Left lobe of liver (tissue), 2 donors: Measurements from ENCODE around the gene ARAP1. TPM values are rescaled to one million over a fixed set of nuclear protein-coding genes. Genes with fewer than 3 reads are reported as not detected.

Source experiments
- ATAC-seq: fragments of 200-7000 bp; cut with Tn5 transposase; one replicate; pipeline ENCODE4 v1.9.1; 2020; ENCODE audit warnings: mild to moderate bottlenecking, moderate library complexity
- DNase-seq: peaks from one replicate; pipeline ENCODE4 v3.0.0-alpha.2; 2020; ENCODE audit warnings: low spot score
- total RNA-seq: library from RNA; stranded (reverse); gene quantifications from one replicate; pipeline ENCODE4 v1.2.1, GENCODE V29; 2021
- donor health status: DM: no; HTN: no; CAD: no; lungs with moderate emphysema.
- donor health status: DM: no; HTN: yes; CAD: no.

The ARAP1 gene
- total RNA-seq, 1 donor from 2014 or later, result 37.5 TPM

DNA sequence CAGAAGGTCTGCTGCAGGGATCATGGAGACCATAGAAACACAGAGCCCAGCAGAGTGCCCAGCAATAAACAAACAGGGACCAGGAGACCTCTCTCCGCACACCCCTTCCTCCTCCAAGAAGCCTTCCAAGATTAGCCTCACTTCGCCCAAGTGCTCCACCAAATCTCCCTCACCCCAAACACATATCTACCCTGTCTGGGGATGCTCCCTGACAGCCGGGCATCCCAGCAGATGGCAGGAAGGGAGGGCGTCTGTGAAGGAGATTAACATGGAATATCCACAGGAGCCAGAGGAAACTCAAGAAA lies 26.5 kb downstream of the ARAP1 start:
- ATAC-seq (no peak), DNase-seq (no peak)

- ATAC-seq, result peak; percentile 45
- DNase-seq, result peak; percentile 72
These were observed 27.1 kb downstream of the ARAP1 start for GRCh38 chr11:72724851-72725723.

DNA sequence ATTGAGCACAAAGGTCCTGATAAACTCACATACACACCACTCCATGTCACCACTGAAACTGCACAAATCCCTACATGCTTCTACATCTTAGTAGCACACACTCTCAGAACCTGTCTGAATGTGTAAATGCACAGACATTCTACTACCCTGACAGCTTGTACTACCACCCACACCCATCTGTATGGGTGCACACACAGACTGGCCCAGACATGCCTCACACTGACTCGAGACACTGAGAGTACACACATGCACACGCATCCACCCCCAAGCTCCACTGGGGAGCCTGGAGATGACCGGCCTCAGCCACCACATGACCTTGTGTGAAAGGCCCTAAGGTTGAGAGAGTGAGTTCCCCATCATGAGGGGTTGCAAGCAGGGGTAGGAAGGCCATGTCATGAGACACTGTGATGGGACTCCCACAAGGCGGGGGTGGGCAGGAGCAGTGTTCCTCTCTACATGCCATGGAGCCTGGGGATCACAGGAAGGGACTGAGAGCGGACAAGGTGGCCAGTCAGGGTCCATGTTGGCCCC lies 28.1 kb downstream of the ARAP1 start:
- no peak for ATAC-seq
- no peak for DNase-seq

- DNase-seq (no peak), ATAC-seq (no peak)
These were observed 28.7 kb downstream of the ARAP1 start for GRCh38 chr11:72723508-72723907.

- peak; percentile 92 for DNase-seq
- ATAC-seq, result peak; percentile 81
These were observed 30.0 kb downstream of the ARAP1 start for GRCh38 chr11:72722050-72722748.

- peak; percentile 59 for ATAC-seq
- no peak for DNase-seq
These were observed 30.5 kb downstream of the ARAP1 start for GRCh38 chr11:72721689-72722049.

GRCh38 chr11:72721276-72721675 lies 30.9 kb downstream of the ARAP1 start:
- DNase-seq (no peak), ATAC-seq (no peak)

GRCh38 chr11:72720784-72721183 lies 31.4 kb downstream of the ARAP1 start:
- ATAC-seq (peak; percentile 0), DNase-seq (no peak)

GRCh38 chr11:72720047-72720446 lies 32.2 kb downstream of the ARAP1 start:
- ATAC-seq, result no peak
- DNase-seq, result no peak

GRCh38 chr11:72719551-72719950 lies 32.7 kb downstream of the ARAP1 start:
- no peak for ATAC-seq
- no peak for DNase-seq

- peak; percentile 67 for DNase-seq
- peak; percentile 31 for ATAC-seq
These were observed 33.1 kb downstream of the ARAP1 start for GRCh38 chr11:72719144-72719543.

DNA sequence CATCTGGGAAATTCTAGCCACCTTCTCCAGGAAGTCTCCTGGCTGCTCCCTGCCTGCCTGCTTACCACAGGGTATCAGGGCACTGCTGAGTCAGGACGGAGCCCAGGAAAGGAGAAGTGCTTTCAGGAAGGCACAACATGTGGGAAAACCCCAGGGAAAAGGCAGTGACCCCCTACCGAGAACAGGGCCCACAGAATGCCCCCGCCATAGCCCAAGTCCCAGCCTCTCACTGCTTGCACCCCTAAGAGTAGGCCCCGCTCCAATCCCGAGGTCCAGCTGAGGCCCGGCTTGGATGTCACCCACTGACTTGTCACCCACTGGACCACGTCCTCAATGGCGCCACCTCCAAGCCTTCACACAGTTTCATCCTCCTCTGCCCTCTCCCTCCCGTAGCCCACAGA lies 34.1 kb downstream of the ARAP1 start:
- DNase-seq (no peak), ATAC-seq (no peak)

DNA sequence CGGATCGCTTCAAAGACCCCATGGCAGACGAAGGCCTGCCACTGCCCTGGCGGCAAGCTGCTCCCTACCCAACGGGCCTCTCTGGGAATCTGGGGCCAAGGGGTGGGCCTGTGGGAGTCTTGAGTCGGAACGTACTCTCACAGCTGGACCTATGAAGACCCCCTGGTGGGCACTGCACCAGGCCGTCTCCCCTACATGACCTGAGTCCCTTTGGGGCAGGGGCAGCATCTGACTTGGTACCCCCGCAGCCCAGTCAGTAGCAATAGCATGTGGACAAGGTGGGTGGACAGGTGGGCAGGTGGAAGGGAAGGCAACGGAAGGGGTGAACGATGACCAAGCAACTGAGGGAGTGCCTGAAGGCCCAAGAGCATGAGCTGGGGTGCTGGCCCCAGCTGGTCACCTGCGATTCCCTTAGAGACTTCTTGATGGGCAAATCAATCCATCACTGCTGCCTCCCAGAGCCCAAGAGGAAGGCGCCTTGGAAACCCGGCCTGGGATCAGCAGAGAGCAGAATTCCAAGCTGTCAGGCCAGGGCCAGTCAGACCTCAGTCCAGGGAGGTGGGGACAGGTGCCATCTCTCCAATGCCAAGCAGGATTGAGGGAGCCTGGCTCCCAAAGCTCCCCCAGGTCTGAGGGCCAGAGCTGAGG lies 35.3 kb downstream of the ARAP1 start:
- DNase-seq (no peak), ATAC-seq (no peak)

DNA sequence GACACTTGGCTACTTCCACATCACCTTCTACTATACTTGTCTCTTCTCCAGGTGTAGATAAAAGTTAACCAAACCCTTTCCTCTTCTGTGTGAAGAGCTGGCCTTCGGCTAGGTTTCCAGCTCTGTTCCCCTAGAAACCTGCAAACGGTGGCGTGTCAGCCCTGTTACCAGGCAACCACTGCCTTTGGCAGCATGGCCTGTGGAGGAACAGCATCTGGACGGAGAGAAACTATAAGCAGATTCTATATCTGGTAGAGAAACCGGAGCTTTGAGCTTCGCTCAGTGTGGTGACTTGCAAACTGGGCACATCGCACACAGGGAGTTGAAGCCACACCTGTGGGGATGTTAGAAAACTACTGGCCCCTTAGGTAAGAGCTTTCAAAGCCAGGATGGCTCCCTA lies 35.9 kb downstream of the ARAP1 start:
- DNase-seq (no peak), ATAC-seq (no peak)

- DNase-seq (no peak), ATAC-seq (no peak)
These were observed 39.4 kb downstream of the ARAP1 start for GRCh38 chr11:72712841-72713240.

GRCh38 chr11:72712168-72712751 lies 39.9 kb downstream of the ARAP1 start:
- ATAC-seq (peak; percentile 63), DNase-seq (no peak)

DNA sequence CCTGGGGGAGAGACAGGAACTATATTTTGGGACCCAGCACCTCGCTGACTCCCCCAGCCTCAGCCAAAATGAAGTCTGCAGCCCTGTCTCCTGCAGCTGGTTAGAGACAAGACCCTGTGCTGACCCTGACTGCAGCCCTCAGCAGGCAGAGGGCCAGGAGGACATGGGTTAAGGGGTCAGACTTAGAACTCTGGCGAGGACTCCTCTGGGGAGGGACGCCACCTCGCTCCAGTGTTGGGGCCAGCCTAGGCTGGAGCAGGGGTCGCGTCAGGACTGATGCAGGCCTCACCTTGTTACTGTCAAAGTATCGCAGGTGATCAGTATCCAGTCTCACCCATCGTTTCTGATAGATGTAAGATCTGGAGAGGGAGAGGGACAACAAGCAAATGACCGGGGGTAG lies 41.1 kb downstream of the ARAP1 start:
- ATAC-seq (no peak), DNase-seq (no peak)

GRCh38 chr11:72710278-72710677 lies 41.9 kb downstream of the ARAP1 start:
- ATAC-seq (no peak), DNase-seq (no peak)

DNA sequence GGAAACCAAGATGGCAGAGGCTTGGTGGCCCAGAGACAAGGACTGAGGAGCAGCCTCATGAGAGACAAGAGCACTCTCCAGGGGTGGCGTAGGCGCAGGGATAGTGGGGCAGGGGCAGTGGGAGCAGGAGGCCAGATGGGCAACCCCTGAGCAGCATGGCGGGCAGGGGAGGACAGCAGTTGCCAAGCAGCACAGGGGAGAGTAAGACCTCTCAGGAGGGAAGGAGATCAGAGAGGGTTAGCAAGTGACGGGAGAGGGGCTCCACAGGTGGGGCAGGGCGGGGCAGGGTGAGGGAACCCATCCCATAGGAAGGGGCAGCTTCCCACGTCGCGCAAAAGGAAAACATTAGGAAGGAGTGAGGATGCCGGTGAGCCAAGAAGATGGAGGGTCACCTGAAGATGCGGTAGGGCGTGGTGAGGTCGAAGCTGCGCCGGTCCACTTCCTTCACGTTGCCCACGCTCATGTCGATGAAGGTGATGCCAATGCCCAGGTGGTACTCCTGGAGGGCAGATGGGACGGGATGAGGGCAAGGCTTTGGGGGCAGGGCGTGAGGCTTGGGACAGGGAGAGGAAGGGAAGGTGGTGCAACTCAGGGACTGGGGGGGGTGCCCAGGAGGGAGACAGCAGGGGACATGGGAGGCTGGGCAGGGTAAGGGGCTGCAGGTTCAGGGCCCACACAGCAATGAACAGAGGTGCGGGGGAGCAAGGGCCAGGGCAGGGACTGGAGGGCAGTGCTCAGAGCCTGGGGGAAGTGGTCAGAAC lies 42.5 kb downstream of the ARAP1 start:
- ATAC-seq (no peak), DNase-seq (no peak)

DNA sequence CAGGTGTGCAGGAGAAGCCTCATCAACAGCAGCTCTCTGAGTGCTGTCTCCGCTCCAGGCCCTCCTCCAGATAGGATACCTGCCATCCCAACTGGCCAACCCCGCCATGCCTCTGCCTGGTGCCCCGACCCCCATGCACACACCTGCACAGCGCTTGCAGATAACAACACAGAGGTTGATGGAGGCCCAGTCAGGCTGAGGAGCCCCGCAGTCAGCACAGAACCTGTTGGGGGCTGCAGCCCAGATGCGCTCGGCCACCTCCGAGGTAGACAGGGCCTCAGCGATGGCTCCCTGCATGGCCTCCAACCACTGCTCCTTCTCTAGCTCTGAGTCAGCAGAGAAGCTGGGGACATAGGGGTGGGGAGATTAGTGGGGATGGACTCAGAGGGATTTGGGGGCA lies 45.2 kb downstream of the ARAP1 start:
- no peak for DNase-seq
- no peak for ATAC-seq

DNA sequence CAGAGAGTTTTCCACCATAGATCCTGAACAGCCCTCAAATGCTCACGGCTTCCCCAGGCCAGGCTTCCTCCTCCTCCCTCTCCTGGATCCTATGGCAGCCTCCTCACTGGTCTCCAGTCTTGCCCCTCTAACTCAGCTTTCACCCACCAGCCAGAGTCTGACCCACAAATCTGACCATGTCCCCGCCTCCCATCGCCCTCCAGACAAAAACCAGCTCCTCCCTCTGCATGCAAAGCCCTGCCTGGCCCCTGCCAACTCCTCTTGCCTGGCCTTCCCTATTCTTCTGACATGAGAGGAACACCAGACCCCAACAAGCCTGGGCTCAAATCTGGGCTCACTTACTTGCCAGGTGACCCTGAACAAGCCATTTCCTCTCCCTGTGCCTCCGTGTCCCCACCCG lies 45.6 kb downstream of the ARAP1 start:
- DNase-seq (no peak), ATAC-seq (no peak)
